ENCODE measurements around the gene WFDC6.

GRCh38 chr20:45523821-45524220 is 15.5 kb downstream of the WFDC6 start:
- TF ChIP-seq TAF7 (optimal IDR thresholded peaks at IDR 0.05; ENCODE audit: borderline replicate concordance, low read depth, low read length) (no peak), CTCF (IDR thresholded peaks at IDR 0.05; ENCODE audit: control extremely low read depth in 1 of 3, insufficient read depth in 1 of 3, low read depth in 1 of 3, low read length in 3 of 3) (no peak), EGR1 (IDR thresholded peaks at IDR 0.05; ENCODE audit: borderline replicate concordance, low read depth, low read length) (no peak), RAD21 (IDR thresholded peaks at IDR 0.05 in 1 of 2, conservative IDR thresholded peaks at IDR 0.05 in 1 of 2; ENCODE audit: low read depth in 2 of 2, low read length in 2 of 2) (no peak), CEBPB (IDR thresholded peaks at IDR 0.05; ENCODE audit: low read depth, low read length) (no peak), EZH2 (IDR thresholded peaks at IDR 0.05; ENCODE audit: low read depth, low read length, severe bottlenecking) (no peak)
